Measurements from ENCODE around the gene MYO3A.

DNA sequence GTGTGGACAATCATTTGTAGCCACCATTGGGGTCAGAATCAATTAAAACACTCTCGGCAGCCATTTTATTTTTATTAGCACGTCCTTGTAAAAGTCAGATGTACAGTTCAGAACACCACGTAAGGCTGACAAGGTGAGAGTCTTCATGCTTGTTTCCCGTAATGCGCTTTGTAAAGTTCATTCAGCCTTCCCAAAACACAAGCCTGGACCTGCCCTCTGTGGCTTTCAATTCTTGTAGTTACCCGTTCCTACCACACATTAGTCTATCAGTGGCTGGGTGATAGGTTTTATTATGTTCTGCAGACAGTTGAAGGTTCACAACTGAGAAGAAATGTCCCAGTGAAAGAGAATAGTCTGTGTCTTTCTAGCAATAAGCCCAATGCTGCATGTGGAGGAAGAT lies 317.9 kb downstream of the MYO3A start:
- no peak for TF ChIP-seq CTCF (conservative IDR thresholded peaks at IDR 0.05)
- TF ChIP-seq ZFX (IDR thresholded peaks at IDR 0.05) = no peak
